ENCODE results near the gene FAF2.

The FAF2 gene

DNA sequence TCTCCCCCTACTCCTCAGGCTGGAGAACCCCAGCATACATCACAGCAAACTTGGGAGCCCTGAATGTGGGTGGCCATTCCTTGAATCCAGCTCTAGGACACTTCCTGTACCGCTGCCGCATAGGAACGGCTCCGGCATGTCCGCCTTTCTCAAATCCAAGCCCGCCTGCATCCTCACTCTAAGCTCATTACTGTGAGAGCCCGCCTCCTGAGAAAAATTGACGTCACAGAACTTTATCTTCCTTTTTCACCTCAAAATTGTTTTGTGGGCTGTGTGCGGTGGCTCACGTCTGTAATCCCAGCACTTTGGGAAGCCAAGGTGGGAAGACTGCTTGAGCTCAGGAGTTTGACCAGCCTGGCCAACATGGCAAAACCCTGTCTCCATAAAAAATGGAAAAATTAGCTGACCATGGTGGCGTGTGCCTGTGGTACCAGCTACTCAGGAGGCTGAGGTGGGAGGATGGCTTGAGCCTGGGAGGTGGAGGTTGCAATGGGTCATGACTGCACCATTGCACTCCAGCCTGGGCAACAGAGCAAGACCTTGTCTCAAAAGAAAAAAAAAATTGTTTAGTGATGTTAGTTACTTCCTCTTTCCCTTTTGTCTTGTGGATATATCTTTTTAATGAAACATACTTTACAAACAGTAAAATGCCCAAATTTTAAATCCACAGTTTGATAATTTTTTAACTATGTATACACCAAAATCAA, 66.2 kb downstream of the FAF2 start:
- no peak for DNase-seq

DNA sequence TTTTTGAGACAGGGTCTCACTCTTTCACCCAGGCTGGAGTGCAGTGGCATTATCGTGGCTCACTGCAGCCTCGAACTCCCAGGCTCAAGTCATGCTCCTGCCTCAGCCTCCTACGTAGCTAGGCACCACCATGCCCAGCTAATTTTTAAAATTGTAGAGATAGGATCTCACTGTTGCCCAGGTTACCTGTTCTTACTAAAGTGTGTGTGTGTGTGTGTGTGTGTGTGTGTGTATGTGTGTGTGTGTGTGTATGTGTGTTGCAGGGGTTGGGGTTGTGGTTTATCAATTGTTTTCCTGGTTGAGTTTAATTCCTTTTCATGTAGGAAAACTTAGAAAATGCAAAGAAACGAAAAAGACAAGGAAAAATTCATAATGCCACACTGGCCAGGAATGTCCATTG, 67.2 kb downstream of the FAF2 start:
- no peak for DNase-seq

DNA sequence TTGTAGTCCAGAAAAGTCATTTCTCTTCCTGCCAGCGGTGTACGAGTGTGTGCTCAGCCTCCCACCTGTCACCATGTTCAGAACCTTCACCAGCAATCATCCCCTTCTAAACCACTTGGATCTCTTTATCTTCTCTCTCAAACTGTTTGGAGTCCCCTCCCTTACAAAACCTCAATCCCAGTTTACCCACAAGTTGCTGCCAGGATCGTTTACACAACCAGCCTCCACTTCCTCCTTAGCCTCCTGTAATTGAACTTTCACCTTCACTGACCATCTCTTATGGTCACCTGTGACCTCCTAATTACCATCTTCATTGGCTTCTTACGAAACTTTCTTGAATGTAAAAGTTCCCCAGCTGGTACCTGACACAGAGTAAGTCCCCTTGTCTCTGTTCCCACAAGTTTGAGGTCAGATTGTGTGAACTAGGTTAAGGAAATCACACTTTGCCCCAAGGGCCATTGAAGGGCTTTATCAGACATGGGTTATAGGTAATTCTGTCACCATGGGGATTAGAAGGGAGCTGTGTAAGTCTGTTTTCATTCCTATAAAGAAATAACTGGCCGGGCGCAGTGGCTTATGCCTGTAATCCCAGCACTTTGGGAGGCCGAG, 69.0 kb downstream of the FAF2 start:
- no peak for DNase-seq

GRCh38 chr5:176519810-176520720, 71.9 kb downstream of the FAF2 start:
- no peak for DNase-seq

- no peak for DNase-seq
Measured at GRCh38 chr5:176521286-176521685, 73.1 kb downstream of the FAF2 start.

DNA sequence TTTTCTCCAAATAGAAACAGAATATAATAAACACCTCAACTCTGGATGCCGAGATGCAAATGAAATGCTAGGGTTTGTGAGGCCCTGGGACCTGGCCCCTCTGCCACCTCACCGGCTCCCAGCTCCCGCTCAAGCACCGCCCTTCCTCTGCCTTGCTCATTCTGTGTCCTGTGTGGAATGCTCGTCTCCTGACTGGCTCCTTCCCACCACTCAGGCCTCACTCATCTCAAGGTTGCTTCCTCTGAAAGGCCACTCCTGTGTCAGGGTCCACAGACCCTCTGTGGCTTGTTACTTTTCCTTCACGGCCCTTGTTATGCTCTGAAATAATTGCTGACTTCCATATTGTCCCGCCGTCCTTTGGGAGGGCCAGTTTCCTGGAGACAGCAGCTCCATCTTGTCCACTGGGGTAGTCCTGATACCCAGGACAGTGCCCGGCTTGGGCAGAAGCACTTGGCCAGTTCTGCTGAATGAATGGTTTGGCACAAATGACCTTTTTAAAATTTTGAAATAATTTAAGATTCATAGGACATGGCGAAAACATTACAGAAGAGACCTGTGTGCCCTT, 73.6 kb downstream of the FAF2 start:
- no peak for DNase-seq

DNA sequence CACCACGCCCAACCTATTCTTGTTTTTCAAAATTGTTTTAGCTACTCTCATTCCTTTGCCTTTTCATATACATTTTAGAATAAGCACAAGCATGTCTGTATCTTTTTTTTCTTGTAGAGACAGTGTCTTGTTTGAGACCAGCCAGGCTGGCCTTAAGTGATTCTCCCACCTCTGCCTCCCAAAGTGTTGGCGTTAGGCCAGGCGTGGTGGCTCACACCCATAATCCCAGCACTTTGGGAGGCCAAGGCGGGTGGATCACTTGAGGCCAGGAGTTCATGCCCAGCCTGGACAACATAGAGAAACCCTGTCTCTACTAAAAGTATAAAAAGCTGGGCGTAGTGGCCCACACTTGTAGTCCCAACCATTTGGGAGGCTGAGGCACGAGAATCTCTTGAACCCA, 76.0 kb downstream of the FAF2 start:
- DNase-seq = no peak

- DNase-seq = no peak
Measured at GRCh38 chr5:176524987-176525386, 76.8 kb downstream of the FAF2 start.

DNA sequence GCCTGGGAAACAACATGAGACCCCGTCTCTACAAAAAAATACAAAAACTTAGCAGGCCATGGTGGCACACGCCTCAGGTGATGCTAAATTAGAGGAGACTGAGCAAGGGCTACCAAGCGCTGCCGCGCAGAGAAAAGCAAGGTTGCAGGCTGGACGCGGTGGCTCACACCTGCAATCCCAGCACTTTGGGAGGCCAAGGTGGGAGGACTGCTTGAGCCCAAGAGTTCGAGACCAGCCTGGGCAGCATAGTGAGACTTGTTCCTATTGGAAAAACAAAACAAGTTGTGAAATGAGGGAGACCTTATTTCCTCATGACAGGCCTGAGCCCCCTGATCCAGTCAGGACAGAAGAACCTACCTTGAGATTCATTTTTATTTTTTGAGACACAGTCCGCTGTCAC, 77.5 kb downstream of the FAF2 start:
- no peak for DNase-seq

DNA sequence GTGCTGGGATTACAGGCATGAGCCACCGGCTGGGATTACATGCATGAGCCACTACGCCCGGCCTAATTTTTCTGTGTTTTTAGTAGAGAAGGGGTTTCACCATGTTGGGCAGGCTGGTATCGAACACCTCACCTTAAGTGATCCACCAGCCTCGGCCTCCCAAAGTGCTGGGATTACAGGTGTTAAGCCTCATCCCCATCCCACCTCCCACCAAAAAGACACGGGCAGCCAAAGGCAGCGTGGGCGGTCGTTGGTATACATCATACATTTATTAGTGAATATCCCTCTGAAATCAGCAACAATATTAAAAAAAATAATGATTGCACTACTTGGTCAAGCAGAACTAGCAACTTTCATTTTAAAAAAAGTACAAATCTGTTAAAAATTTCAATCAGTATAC, 78.3 kb downstream of the FAF2 start:
- DNase-seq = no peak

- no peak for DNase-seq
Measured at GRCh38 chr5:176527246-176528222, 79.3 kb downstream of the FAF2 start.

- DNase-seq = no peak
Measured at GRCh38 chr5:176528301-176528700, 80.1 kb downstream of the FAF2 start.

DNA sequence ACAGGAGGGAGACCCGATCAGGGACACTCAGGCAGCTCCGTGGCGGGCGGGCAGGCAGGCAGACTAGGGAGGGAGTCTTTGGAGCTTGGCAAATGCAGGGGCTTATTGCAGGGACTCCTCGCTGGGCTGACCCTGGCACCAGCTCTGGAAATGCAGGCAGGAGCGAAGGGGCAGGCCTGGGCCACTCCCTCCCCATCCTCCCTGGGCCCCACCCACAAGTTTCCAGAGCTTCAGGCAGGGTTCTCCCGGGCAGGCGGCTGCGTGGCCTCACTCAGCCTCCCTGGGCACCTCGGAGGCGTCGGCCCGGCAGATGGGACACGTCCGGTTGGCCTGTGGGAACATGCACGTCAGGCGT, 80.6 kb downstream of the FAF2 start:
- peak; percentile 49 for DNase-seq

DNA sequence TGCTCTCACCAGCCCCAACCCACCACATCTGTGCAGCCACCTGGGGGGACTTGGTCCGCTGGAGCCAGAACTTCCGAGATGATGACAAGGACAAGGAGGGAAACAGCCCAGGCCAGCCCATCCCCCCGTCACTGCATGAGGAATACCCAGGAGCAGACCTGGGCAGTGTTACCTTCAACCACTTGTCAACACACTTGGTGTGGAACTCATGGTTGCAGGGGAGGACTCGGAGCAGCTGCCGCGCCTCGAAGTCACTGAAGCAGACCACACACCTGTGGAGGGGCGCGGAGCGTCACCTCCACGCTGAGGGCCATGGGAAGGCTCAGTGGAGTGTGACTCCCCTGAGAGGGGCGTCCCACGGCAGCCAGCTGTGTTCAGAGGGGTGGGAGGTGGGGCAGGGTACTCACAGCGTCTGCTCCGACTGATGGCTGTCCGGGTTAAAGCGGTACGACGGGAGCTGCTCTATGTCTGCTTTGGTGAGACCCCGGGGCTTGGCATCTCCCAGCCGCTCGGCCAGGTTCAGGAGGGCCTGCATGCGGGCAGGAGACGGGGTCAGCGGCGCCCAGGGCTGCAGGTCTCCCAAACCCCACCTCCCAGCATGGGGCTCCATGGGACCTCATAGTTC, 81.0 kb downstream of the FAF2 start:
- DNase-seq = peak; percentile 44

DNA sequence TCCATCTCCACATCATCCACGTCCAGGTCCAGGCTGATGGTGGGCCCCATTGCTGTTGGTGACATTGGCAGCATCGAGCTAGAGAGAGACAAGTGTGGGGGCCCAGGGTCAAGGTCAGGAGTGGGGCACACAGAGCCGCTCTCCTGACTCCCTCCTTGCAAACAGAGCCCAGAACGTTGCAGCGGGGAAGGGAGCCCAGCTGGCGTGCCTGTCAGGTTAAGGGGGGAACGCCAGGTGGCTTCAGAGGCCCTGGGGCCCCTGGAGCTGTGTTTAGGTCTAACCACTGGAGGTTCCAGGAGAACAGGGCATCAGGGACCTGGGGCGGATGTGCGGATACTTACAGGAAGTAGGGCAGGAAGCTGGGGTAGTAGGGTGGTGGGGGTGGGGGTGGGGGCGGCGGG, 81.6 kb downstream of the FAF2 start:
- no peak for DNase-seq

- no peak for DNase-seq
Measured at GRCh38 chr5:176530393-176530982, 82.3 kb downstream of the FAF2 start.

DNA sequence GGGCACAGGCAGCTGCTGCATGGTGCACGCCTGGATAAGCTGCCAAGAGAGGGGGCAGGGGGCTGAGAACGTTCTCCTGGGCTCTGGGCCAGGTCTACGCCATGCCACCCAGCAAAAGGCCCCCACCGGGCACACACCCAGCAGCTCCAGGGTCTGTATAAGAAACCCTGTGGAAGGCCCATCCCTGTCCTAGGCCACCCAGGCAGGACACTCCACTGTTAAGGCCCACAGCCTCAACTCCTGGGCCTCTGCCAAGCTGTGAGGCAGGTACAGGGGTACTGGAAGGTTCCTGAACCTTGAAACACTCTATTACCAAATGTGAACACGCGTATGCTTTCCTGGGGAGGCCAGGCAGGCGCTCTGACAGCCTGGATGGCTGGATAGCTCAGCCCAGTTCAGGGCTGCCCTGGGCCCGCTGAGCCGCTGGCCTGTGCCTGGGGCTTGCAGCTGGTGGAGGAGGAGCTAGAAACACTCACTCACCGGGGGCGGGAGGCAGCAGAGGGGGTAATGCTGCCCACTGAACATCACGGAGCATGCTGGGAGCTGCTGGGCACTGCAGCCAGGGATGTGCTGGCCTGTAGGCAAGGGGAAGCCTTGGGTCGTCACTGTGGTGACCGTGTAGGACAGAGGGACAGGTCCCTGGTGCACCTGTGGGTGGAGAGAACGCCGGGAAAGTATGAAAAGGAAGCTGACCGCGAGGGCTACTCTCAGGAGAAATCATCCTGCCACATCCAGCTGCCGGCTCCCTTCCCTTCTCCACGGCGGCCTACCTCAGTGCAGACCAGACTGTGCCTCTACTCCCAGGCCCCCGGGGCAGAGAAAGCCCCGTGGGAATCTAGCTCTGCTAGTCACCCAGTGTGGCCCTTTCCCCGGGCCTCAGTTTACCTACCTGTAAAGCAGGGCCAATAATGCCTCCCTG, 83.1 kb downstream of the FAF2 start:
- DNase-seq = peak; percentile 54

DNA sequence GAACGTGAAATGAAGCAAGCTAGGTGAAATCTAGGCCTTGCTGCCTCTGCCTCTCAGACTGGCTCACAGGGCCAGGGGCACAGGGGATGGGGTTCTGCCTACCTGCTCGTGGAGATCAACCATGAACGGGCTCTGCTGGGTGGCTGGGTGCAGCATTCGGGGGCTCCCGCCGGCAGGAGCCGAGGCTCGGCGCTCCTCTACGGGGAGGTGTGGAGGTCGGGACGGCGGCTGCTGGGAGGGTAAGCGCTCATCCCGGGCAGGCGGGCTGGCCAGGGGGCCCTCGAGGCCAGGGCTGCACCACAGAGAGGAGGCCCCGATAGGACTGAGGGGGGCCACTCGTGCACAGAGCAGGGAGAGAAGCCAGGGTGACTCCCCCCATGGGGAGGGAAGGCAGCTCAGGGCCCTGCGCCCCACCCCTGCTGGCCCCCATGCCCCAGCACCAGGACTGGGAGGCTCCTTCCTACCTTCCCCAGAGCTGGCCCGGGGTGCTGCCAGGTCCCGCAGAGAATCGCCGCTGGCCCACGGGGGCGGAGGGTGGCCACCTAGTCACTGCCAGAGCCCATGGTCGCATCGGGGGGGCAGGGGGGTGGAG, 83.8 kb downstream of the FAF2 start:
- no peak for DNase-seq

DNA sequence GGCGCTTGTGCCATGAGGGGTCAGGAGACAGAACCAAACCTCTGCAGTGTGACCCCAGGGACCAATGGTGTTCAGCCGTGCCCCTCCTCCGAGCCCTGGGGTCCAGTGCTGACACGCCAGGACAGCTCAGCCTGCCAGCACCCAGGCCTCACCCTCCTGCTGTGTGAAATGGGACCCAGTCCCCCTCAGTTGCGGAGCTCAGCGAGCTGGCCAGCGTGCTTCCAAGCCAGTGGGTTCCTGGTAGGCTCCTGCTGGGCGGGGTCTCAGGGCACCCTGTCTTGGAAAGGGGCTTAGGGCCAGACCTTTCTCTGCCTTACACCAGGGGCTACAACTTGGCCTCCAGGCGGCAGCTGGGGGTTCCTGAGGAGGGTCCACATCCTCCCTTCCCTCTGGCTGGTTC, 84.6 kb downstream of the FAF2 start:
- no peak for DNase-seq

DNA sequence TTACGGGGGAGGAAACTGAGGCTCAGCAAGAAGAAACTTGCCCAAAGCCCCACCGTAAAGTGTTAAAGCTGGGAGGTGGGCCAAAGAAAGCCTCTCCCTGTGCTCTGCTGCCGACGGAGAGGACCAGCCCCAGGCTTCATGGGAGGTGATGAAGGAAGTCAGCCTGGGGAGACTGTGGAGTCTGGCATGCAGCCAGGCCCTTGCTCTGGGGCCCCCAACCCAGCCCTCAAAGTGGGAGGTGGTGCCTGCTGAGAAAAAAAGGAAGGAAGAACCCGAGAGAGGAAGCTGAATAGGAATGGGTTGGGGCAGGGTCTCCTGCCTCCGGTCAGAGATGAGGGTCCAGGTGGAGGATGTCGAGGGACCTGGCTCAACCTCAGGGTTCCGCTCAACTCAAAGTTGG, 85.2 kb downstream of the FAF2 start:
- DNase-seq = no peak

All from NCI-H1694 treated with DMSO at 0.1 percent for 48 hours (cell line).